ENCODE data around the gene NSG1. TPM values are rescaled to one million over a fixed set of nuclear protein-coding genes. Genes with fewer than 3 reads are reported as not detected.

Gene NSG1
- total and polyA plus RNA-seq, 9 of the 15 experiments (the other 6 are each of a cell fraction or from before 2014, with no cell fraction given): not detected

DNA sequence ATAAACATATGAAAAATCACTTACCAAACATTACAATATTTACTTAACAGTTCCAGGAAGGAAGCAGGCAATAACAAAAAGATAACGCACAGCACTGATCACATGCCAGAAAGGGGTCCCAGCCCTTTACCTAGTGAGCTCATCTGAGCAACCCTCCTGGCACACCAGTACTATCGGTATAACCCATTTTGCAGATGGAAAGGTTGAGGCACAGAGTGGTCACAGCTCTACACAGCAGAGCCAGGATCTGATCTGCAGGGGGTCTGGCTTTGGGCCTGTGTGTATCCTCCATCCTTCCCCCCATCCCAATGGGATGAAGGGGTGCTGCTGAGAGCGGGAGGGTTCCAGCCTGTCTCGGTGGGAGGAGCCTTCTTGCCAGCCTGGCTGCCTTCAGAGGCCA, 5.0 kb downstream of the NSG1 start:
- FAIRE-seq (no peak), ATAC-seq (no peak), DNase-seq (ENCODE audit: extremely low read depth in 1 of 4, low spot score in 3 of 4) (no peak)
- 0 out of 2 replicates have a peak, but pooled peaks cover 18% of the 10 kb centered on the region for H4K20me1 ChIP-seq (replicated peaks; ENCODE audit: control insufficient read depth, insufficient read depth, low read length)
- no peak overlapping the region for H3K4me3 ChIP-seq
- H3K9me3 ChIP-seq (replicated peaks; ENCODE audit: control insufficient read depth, insufficient read depth, low read depth, low read length): no peaks in the 10 kb centered on the region
- TF ChIP-seq BRCA1 (IDR thresholded peaks at IDR 0.05) (no peak), BRCA1 (CRISPR knock-in tag; IDR thresholded peaks at IDR 0.05) (no peak), KDM1A (IDR thresholded peaks at IDR 0.05) (peak in 1 of 2 experiments; percentile 29; a peak in 1 of 4 replicates), ETV6 (IDR thresholded peaks at IDR 0.05; ENCODE audit: borderline replicate concordance in 1 of 2, low read depth in 2 of 2, low read length in 1 of 2) (no peak), ETV6 (CRISPR knock-in tag; IDR thresholded peaks at IDR 0.05; ENCODE audit: borderline replicate concordance) (no peak), BCOR (IDR thresholded peaks at IDR 0.05) (peak; percentile 58; the same call in 1 of the 2 replicates), TCF3 (CRISPR knock-in tag; IDR thresholded peaks at IDR 0.05) (no peak), RBM25 (IDR thresholded peaks at IDR 0.05; ENCODE audit: low read depth, low read length, severe bottlenecking) (peak; percentile 79)
- TF ChIP-seq, protein P1, sequence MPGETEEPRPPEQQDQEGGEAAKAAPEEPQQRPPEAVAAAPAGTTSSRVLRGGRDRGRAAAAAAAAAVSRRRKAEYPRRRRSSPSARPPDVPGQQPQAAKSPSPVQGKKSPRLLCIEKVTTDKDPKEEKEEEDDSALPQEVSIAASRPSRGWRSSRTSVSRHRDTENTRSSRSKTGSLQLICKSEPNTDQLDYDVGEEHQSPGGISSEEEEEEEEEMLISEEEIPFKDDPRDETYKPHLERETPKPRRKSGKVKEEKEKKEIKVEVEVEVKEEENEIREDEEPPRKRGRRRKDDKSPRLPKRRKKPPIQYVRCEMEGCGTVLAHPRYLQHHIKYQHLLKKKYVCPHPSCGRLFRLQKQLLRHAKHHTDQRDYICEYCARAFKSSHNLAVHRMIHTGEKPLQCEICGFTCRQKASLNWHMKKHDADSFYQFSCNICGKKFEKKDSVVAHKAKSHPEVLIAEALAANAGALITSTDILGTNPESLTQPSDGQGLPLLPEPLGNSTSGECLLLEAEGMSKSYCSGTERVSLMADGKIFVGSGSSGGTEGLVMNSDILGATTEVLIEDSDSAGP (CRISPR knock-in tag; IDR thresholded peaks at IDR 0.05): no peak
- TF ChIP-seq, protein P2, sequence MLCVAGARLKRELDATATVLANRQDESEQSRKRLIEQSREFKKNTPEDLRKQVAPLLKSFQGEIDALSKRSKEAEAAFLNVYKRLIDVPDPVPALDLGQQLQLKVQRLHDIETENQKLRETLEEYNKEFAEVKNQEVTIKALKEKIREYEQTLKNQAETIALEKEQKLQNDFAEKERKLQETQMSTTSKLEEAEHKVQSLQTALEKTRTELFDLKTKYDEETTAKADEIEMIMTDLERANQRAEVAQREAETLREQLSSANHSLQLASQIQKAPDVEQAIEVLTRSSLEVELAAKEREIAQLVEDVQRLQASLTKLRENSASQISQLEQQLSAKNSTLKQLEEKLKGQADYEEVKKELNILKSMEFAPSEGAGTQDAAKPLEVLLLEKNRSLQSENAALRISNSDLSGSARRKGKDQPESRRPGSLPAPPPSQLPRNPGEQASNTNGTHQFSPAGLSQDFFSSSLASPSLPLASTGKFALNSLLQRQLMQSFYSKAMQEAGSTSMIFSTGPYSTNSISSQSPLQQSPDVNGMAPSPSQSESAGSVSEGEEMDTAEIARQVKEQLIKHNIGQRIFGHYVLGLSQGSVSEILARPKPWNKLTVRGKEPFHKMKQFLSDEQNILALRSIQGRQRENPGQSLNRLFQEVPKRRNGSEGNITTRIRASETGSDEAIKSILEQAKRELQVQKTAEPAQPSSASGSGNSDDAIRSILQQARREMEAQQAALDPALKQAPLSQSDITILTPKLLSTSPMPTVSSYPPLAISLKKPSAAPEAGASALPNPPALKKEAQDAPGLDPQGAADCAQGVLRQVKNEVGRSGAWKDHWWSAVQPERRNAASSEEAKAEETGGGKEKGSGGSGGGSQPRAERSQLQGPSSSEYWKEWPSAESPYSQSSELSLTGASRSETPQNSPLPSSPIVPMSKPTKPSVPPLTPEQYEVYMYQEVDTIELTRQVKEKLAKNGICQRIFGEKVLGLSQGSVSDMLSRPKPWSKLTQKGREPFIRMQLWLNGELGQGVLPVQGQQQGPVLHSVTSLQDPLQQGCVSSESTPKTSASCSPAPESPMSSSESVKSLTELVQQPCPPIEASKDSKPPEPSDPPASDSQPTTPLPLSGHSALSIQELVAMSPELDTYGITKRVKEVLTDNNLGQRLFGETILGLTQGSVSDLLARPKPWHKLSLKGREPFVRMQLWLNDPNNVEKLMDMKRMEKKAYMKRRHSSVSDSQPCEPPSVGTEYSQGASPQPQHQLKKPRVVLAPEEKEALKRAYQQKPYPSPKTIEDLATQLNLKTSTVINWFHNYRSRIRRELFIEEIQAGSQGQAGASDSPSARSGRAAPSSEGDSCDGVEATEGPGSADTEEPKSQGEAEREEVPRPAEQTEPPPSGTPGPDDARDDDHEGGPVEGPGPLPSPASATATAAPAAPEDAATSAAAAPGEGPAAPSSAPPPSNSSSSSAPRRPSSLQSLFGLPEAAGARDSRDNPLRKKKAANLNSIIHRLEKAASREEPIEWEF (CRISPR knock-in tag; IDR thresholded peaks at IDR 0.05): no peak
- no peaks in the 10 kb centered on the region for H3K36me3 ChIP-seq (ENCODE audit: control insufficient read depth, insufficient read depth, low read length)
- CTCF ChIA-PET (ENCODE audit: low intra/inter-chr PET ratio): no interaction called here
- intact Hi-C loops (cut with micrococcal nuclease): no loop called here
- no peaks in the 10 kb centered on the region for H3K79me2 ChIP-seq (ENCODE audit: control insufficient read depth, insufficient read depth, low read length)
- 0% methylated on average over 4 of the region's 4 CpGs for WGBS (ENCODE audit: insufficient coverage, low coverage, missing lambda C conversion rate)
- H3K27ac ChIP-seq (ENCODE audit: extremely low read depth, low read depth, low read length): no peak overlapping the region
- no peak overlapping the region for H3K9ac ChIP-seq (ENCODE audit: insufficient read depth in 1 of 2, low read depth in 2 of 2, low read length in 2 of 2)
- in situ Hi-C loops (cut with MboI): no loop called here
- peaks cover 23 to 89% of the 10 kb centered on the region in 2 experiments; a peak in 4 of 5 replicates for H3K27me3 ChIP-seq (ENCODE audit: control insufficient read depth in 2 of 2, insufficient read depth in 2 of 2, low read length in 2 of 2)
- no TSS peak for BruUV-seq (replicated peaks)
- H3K4me1 ChIP-seq (replicated peaks in 1 of 2; ENCODE audit: control insufficient read depth in 2 of 2, insufficient read depth in 2 of 2, low read length in 2 of 2): peaks cover 0 to 16% of the 10 kb centered on the region in 2 experiments; a peak in 2 of 5 replicates
- no peaks in the 10 kb centered on the region for H3K9me1 ChIP-seq (ENCODE audit: control insufficient read depth, insufficient read depth, low read length)
- H2AFZ ChIP-seq (ENCODE audit: low read depth, low read length): no peak overlapping the region
- POLR2A ChIA-PET: no interaction called here
- no peak overlapping the region for H3K4me2 ChIP-seq (ENCODE audit: insufficient read depth, low read length)
